SK-N-SH (cell line): ENCODE measurements around the gene FBH1. TPM values are rescaled to one million over a fixed set of nuclear protein-coding genes. Genes with fewer than 3 reads are reported as not detected.
A peak's percentile ranks its signal among the peaks of the same experiment; 100 is the strongest.

Experiments used
- CTCF ChIA-PET: fragments of 300-600, 350-600 bp; formaldehyde crosslinking; extraction: SDS; loops from one replicate; lab custom pipeline; 2021; lab: Yijun Ruan, JAX
- POLR2A ChIA-PET: fragments of 350-600 bp; sonication (Branson Sonifier 250); formaldehyde crosslinking; extraction: SDS; loops from one replicate; lab custom pipeline; 2020; ENCODE audit warnings: antibody characterized with exemption, inconsistent platforms; lab: Yijun Ruan, JAX
- DNase-seq: peaks from one replicate; pipeline ENCODE4 v3.0.0; 2012
- H2AFZ ChIP-seq: fragments of 200-600 bp; sonication (generic); 2 replicates; pipeline ENCODE4 v1.8.1; 2016; ENCODE audit warnings: antibody characterized with exemption, mild to moderate bottlenecking, low read depth
- H3F3A ChIP-seq: fragments of 200-600 bp; sonication (generic); replicated peaks from 2 replicates; pipeline ENCODE3; 2016; ENCODE audit warnings: antibody characterized with exemption, mild to moderate bottlenecking; ENCODE audit not compliant: insufficient read depth
- H3K27ac ChIP-seq, 2 experiments: fragments of 200-500 bp in 1 of 2; fragments of 200-600 bp in 1 of 2; sonication (Bioruptor generic) in 1 of 2; sonication (generic), shearing (Covaris generic) in 1 of 2; 2 replicates each; pipeline versions ENCODE4 v1.5.1 to v1.6.1; 2014 to 2016; ENCODE audit warnings: low read depth in 2 of 2, inconsistent platforms in 1 of 2, low read length in 1 of 2, mild to moderate bottlenecking in 1 of 2, mixed read lengths in 1 of 2
- H3K27me3 ChIP-seq: fragments of 200-600 bp; sonication (generic), shearing (Covaris generic); 2 replicates; pipeline ENCODE4 v1.6.1; 2016; ENCODE audit warnings: mixed run types; ENCODE audit not compliant: insufficient read depth
- H3K36me3 ChIP-seq, 2 experiments: fragments of 200-500 bp in 1 of 2; fragments of 200-600 bp in 1 of 2; sonication (Bioruptor generic) in 1 of 2; sonication (generic) in 1 of 2; replicated peaks in 1 of 2; 2 replicates each; pipeline versions ENCODE3 to v1.5.1; 2014 to 2016; ENCODE audit warnings: low read length in 1 of 2, mild to moderate bottlenecking in 1 of 2; ENCODE audit not compliant: insufficient read depth in 2 of 2, control insufficient read depth in 1 of 2
- H3K4me1 ChIP-seq, 2 experiments: fragments of 200-500 bp in 1 of 2; fragments of 200-600 bp in 1 of 2; sonication (Bioruptor generic) in 1 of 2; sonication (generic), shearing (Covaris generic) in 1 of 2; 2 replicates each; pipeline versions ENCODE4 v1.5.1 to v1.6.1; 2014 to 2016; ENCODE audit warnings: low read depth in 1 of 2, low read length in 1 of 2, mixed run types in 1 of 2; ENCODE audit not compliant: insufficient read depth in 2 of 2, control insufficient read depth in 1 of 2
- H3K4me2 ChIP-seq: fragments of 200-600 bp; sonication (generic), shearing (Covaris generic); 2 replicates; pipeline ENCODE4 v1.6.1; 2017; ENCODE audit warnings: mixed run types
- H3K4me3 ChIP-seq, 2 experiments: fragments of 200-500 bp in 1 of 2; fragments of 200-600 bp in 1 of 2; sonication (Bioruptor generic) in 1 of 2; sonication (generic), shearing (Covaris generic) in 1 of 2; 2 replicates each; pipeline versions ENCODE4 v1.5.1 to v1.8.1; 2014 to 2016; ENCODE audit warnings: low read depth in 2 of 2, inconsistent platforms in 1 of 2, low read length in 1 of 2, mild to moderate bottlenecking in 1 of 2, mixed read lengths in 1 of 2, moderate library complexity in 1 of 2
- H3K79me2 ChIP-seq: fragments of 200-600 bp; sonication (generic); 2 replicates; pipeline ENCODE4 v1.8.1; 2017; ENCODE audit warnings: mild to moderate bottlenecking; ENCODE audit not compliant: insufficient read depth
- H3K9ac ChIP-seq: fragments of 200-600 bp; sonication (generic); 2 replicates; pipeline ENCODE4 v1.6.1; 2017; ENCODE audit warnings: mixed run types
- H3K9me2 ChIP-seq: fragments of 200-600 bp; sonication (generic); 2 replicates; pipeline ENCODE4 v1.6.1; 2017; ENCODE audit warnings: mixed run types
- H3K9me3 ChIP-seq: fragments of 200-600 bp; sonication (generic); 2 replicates; pipeline ENCODE4 v1.6.1; 2017; ENCODE audit warnings: mixed run types, mild to moderate bottlenecking, moderate library complexity
- H4K20me1 ChIP-seq: fragments of 200-600 bp; sonication (generic); 2 replicates; pipeline ENCODE4 v1.6.1; 2017; ENCODE audit warnings: mild to moderate bottlenecking, mixed run types; ENCODE audit not compliant: insufficient read depth
- GABPA ChIP-seq: IDR thresholded peaks from 2 replicates; pipeline ENCODE4 v1.4.0; 2012; ENCODE audit warnings: low read depth, mild to moderate bottlenecking
- GATA2 ChIP-seq: sonication (generic); formaldehyde crosslinking; IDR thresholded peaks from 2 replicates; pipeline ENCODE4 v1.5.0; 2020; ENCODE audit warnings: mild to moderate bottlenecking, missing genetic modification reagents
- JUND ChIP-seq: IDR thresholded peaks from 2 replicates; pipeline ENCODE4 v1.4.0; 2012
- NFIC ChIP-seq: IDR thresholded peaks from 2 replicates; pipeline ENCODE4 v1.4.0; 2012; ENCODE audit warnings: borderline replicate concordance
- PBX3 ChIP-seq: IDR thresholded peaks from 2 replicates; pipeline ENCODE4; 2012
- POLR2AphosphoS5 ChIP-seq: IDR thresholded peaks from 2 replicates; pipeline ENCODE4 v1.6.1; 2012; ENCODE audit warnings: low read depth, low read length
- RAD21 ChIP-seq: IDR thresholded peaks from 2 replicates; pipeline ENCODE4 v1.6.1; 2012; ENCODE audit warnings: mild to moderate bottlenecking, low read length
- RXRA ChIP-seq: IDR thresholded peaks from 2 replicates; pipeline ENCODE4 v1.4.0; 2012; ENCODE audit warnings: low read depth, mild to moderate bottlenecking, borderline replicate concordance
- SMC3 ChIP-seq: IDR thresholded peaks from 2 replicates; pipeline ENCODE4 v1.6.1; 2012; ENCODE audit warnings: low read depth, low read length, improper control_type of control experiment
- USF2 ChIP-seq: fragments of 150-350 bp; IDR thresholded peaks from 2 replicates; pipeline ENCODE4 v1.6.1; 2017; ENCODE audit warnings: antibody characterized with exemption, low read length, low read depth, borderline replicate concordance
- WGBS: methylation state at CpG from one replicate; pipeline ENCODE4 v1.1.6; 2017; ENCODE audit warnings: low lambda C conversion rate; 5-methylcytosine and 5-hydroxymethylcytosine counted together
- polyA plus RNA-seq, 3 experiments: library from polyadenylated mRNA; depleted of rRNA; stranded (reverse); fragments of >200 nt; gene quantifications; 2 replicates each; pipeline ENCODE4 v1.2.3, GENCODE V29; 2012
- TF ChIP-seq, protein P1 (sequence below): fragments of 200-600 bp; sonication (generic); IDR thresholded peaks from 2 replicates; pipeline ENCODE4 v1.6.1; 2017; ENCODE audit warnings: antibody characterized with exemption, mild to moderate bottlenecking, moderate library complexity

Gene FBH1
- polyA plus RNA-seq, 1 of the 3 experiments (the other 2 are of a cell fraction), result 60.9 TPM

DNA sequence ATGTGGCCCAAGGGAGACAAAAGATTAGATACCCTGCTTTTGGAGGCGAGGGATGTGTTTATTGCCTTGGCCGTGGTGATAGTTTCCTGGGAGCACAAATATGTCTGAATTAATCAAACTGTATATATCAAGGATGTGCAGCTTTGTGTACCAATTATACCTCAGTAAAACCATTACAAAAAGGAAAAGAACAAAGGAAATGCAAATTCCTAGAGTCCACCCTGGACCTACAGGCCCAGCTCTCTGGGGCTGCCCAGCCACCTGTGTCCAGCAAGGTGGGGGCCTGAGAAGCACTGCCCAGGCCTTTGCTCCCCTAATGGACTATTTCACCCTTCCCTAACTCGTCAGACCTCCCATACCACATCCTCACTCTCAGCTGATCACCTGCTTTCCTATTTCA, 20.9 kb upstream of the FBH1 start:
- H2AFZ ChIP-seq, result no peak overlapping the region
- H3K79me2 ChIP-seq, result no peaks in the 10 kb centered on the region
- H3K9me3 ChIP-seq, result no peaks in the 10 kb centered on the region
- no peak for DNase-seq
- H3K36me3 ChIP-seq, result peaks cover 0 to 8% of the 10 kb centered on the region in 2 experiments
- ChIA-PET POLR2A (no interaction called here), CTCF (interaction anchor here (1.2 kb wide), 1 partner anchor 15 kb away, joined by 3 read pairs; no protein-coding TSS in a partner anchor)
- H3F3A ChIP-seq, result no peaks in the 10 kb centered on the region
- no peaks in the 10 kb centered on the region for H3K27me3 ChIP-seq
- no peak overlapping the region for H3K27ac ChIP-seq
- H4K20me1 ChIP-seq, result no peaks in the 10 kb centered on the region
- 93% methylated on average over 3 of the region's 3 CpGs for WGBS
- H3K4me2 ChIP-seq, result no peak overlapping the region
- no peak for TF ChIP-seq GABPA
- TF ChIP-seq POLR2AphosphoS5, result no peak
- no peak for TF ChIP-seq NFIC
- TF ChIP-seq RXRA, result no peak
- TF ChIP-seq GATA2 (CRISPR knock-in tag), result no peak
- no peak for TF ChIP-seq RAD21
- no peak for TF ChIP-seq JUND
- no peaks in the 10 kb centered on the region for H3K9me2 ChIP-seq
- no peaks in the 10 kb centered on the region for H3K4me1 ChIP-seq
- H3K9ac ChIP-seq, result no peak overlapping the region
- no peak overlapping the region for H3K4me3 ChIP-seq

DNA sequence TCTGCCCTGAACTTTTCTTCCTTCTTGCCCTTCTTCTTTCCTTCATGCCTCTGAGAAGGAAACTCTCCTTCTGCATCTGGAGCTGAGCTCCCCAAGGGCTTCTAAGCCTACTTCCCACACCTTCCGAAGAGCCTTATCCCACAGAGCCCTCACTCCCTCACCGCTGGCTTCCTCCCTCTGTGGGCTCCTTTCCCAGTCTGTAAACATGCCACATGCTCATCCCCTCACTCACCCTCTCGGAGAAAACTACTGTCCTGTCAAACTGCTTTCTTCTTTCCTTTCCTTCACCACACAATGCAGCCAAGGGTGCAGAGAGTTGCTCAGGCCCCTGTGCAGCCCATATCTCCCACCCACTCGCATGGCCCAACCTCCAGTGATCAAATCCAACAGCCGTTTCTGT, 18.4 kb upstream of the FBH1 start:
- H2AFZ ChIP-seq, result no peak overlapping the region
- DNase-seq, result no peak
- TF ChIP-seq JUND, result no peak
- no peak for TF ChIP-seq USF2
- peaks cover 4 to 8% of the 10 kb centered on the region in 2 experiments for H3K36me3 ChIP-seq
- no peak overlapping the region for H3K9ac ChIP-seq
- CTCF ChIA-PET, result interaction anchor here (0.6 to 2.0 kb wide), 2 partner anchors 15 to 242 kb away, joined by 3 to 4 read pairs; no protein-coding TSS in a partner anchor
- no peaks in the 10 kb centered on the region for H3K79me2 ChIP-seq
- no peaks in the 10 kb centered on the region for H3K9me2 ChIP-seq
- H3K4me2 ChIP-seq, result no peak overlapping the region
- no peaks in the 10 kb centered on the region for H3K9me3 ChIP-seq
- H3K4me1 ChIP-seq, result peaks cover 8 to 9% of the 10 kb centered on the region in 2 experiments; a peak in 2 of 4 replicates
- no peak overlapping the region for H3K4me3 ChIP-seq
- H3F3A ChIP-seq, result peaks cover 10% of the 10 kb centered on the region
- no peak overlapping the region for H3K27ac ChIP-seq
- WGBS, result 95% methylated on average over 5 of the region's 5 CpGs
- no peaks in the 10 kb centered on the region for H4K20me1 ChIP-seq
- no peaks in the 10 kb centered on the region for H3K27me3 ChIP-seq
- POLR2A ChIA-PET, result no interaction called here

DNA sequence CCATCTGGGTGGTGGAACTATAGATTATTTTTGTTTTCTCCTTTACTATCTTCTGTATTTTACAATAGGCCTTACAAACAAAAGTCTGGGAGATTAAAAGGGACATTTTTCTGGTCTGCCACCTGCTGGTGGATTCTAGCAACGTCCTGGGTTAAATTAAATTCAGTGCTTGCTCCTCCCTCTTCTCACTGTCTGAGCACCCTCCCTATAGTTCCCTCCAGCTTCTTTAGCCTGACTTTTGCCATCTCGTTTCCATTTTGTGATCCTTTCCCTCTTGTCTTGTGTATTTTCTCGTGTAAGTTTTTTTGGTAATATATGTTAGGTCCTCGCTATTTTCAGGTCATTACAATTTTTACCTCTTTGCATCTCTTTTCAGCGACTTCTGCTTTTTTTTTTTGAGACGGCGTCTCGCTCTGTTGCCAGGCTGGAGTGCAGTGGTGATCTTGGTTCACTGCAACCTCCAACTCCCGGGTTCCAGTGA, 16.5 kb upstream of the FBH1 start:
- POLR2A ChIA-PET, result interaction anchor here (0.6 to 0.8 kb wide), 4 partner anchors 15 to 192 kb away, joined by 3 to 4 read pairs (median 3); no protein-coding TSS in a partner anchor
- no peak overlapping the region for H2AFZ ChIP-seq
- H3K9ac ChIP-seq, result no peak overlapping the region
- CTCF ChIA-PET, result interaction anchor here (0.7 to 3.4 kb wide), 12 partner anchors 10 to 244 kb away, joined by 3 to 13 read pairs (median 3); no protein-coding TSS in a partner anchor
- H3K9me3 ChIP-seq, result no peaks in the 10 kb centered on the region
- H3K79me2 ChIP-seq, result no peaks in the 10 kb centered on the region
- peaks cover 8 to 14% of the 10 kb centered on the region in 2 experiments; a peak in 2 of 4 replicates for H3K4me1 ChIP-seq
- H3K9me2 ChIP-seq, result no peaks in the 10 kb centered on the region
- no peak overlapping the region for H3K4me2 ChIP-seq
- no peak overlapping the region for H3K27ac ChIP-seq
- TF ChIP-seq RAD21 (peak; percentile 71), PBX3 (no peak), SMC3 (peak; percentile 63)
- TF ChIP-seq, protein P1, sequence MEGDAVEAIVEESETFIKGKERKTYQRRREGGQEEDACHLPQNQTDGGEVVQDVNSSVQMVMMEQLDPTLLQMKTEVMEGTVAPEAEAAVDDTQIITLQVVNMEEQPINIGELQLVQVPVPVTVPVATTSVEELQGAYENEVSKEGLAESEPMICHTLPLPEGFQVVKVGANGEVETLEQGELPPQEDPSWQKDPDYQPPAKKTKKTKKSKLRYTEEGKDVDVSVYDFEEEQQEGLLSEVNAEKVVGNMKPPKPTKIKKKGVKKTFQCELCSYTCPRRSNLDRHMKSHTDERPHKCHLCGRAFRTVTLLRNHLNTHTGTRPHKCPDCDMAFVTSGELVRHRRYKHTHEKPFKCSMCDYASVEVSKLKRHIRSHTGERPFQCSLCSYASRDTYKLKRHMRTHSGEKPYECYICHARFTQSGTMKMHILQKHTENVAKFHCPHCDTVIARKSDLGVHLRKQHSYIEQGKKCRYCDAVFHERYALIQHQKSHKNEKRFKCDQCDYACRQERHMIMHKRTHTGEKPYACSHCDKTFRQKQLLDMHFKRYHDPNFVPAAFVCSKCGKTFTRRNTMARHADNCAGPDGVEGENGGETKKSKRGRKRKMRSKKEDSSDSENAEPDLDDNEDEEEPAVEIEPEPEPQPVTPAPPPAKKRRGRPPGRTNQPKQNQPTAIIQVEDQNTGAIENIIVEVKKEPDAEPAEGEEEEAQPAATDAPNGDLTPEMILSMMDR, result peak; percentile 78
- TF ChIP-seq, all 33 proteins: peak for 3
- Histone ChIP-seq H3K36me3 (peaks cover 12 to 14% of the 10 kb centered on the region in 2 experiments), H3K27me3 (no peaks in the 10 kb centered on the region), H4K20me1 (no peaks in the 10 kb centered on the region), H3F3A (peaks cover 20% of the 10 kb centered on the region), H3K4me3 (no peak overlapping the region; a peak in 1 of 4 replicates)
- DNase-seq, result peak; percentile 81
- WGBS, result 58% methylated on average over 9 of the region's 9 CpGs
